ENCODE measurements around the gene LGALS7B.
"Not testable (repeated sequence)": the region's sequence is repeated elsewhere in the genome, so short reads cannot be mapped to it uniquely, and the experiment has no call there.

The LGALS7B gene

DNA sequence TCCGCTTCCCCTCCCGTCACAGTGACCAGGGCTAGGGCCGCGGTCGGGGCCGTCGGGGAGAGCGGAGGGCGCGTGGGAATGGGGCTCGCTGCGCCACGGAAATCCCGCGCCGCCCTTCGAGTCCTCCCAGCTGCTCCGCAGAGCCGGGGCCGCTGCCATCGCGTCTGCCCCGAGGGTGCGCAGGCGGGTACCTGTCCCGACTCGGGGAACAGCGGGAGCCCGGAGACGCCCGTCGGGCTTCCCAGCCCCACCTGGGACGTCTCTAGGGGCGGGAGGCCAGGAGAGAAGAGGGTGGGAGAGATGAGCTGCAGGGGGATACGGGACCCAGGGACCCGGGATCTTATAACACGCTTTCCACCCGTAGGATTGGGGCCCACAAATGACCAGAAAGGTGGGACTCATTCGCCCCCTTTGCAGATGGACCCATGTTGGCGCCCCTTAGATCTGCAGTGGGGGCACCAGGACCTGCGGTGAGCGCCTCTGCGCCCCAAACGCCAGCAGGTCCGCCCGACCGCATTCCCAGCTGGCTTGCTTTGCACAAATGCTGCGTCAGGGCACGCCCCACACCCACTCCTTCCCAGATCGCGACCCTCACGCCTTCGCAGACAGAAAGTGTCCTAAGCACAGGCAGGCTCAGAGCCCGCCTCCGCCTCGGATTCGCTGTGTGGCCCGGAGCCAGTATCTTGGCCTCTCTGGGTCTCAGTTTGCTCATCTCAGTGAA lies 18.6 kb upstream of the LGALS7B start:
- DNase-seq (ENCODE audit: low spot score): not testable (repeated sequence)

- not testable (repeated sequence) for DNase-seq (ENCODE audit: low spot score)
Observed at GRCh38 chr19:38770949-38771275, 18.1 kb upstream of the LGALS7B start.

GRCh38 chr19:38771569-38771968 lies 17.4 kb upstream of the LGALS7B start:
- not testable (repeated sequence) for DNase-seq (ENCODE audit: low spot score)

DNA sequence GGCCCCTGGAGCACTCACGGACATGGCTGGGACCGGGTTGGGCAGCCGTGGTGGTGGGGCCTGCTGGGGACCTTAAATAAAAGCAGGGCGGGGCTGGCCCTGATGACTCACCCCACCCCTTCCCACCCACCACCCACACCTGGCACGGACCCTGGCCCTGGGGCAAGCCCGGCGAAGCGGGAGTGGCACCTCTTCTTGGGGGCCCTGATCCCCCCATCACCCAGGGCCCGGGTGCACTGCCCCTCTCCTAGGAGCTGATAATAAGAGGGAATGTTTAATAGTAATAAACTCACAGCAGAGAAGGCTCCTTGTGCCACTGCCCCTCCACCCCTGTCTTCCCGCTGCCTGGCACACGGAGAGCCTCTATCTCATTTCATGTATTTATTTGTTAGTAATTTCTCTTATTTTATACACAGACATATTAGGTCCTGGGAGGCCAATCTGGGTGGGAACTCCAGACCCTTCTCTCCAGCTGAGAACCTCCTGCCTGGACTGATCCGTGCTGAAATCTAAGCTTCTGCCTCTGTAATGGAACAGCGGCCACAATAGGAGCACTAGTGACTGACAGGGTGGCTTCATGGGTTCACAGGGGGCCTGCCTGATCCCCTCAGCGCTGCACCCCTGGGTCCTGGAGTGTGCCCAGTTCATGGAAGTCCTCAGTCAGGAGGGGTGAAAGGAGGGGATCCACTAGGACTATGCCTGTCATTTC lies 15.4 kb upstream of the LGALS7B start, which contains the start of gene LGALS7:
Gene LGALS7, minus strand, starts transcription at position 49 of the 709 bp plus-strand sequence. Its CDS starts 25 bp downstream, at position 24.
- DNase-seq (ENCODE audit: low spot score): no peak

- DNase-seq (ENCODE audit: low spot score): no peak
Observed at GRCh38 chr19:38774181-38774950, 14.6 kb upstream of the LGALS7B start.

DNA sequence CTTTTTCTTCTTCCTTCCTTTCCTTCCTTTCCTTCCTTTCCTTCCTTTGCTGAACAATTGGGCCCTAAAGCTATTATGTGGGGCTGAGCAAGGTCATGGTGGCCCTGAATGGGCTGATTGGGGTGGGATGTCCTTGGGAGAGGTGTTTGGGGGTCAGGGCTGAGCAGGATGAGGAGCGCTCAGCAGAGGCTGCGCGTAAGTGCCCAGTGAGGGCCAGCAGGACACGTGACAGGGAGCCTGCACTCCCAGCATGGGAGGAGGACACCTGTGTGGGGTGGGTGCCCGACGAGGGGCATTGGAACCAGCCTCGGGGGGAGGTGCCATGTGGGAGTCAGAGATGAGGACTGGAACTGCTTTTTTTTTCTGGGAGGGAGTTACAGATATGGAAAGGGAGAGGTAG lies 10.3 kb upstream of the LGALS7B start:
- no peak for DNase-seq (ENCODE audit: low spot score)

DNA sequence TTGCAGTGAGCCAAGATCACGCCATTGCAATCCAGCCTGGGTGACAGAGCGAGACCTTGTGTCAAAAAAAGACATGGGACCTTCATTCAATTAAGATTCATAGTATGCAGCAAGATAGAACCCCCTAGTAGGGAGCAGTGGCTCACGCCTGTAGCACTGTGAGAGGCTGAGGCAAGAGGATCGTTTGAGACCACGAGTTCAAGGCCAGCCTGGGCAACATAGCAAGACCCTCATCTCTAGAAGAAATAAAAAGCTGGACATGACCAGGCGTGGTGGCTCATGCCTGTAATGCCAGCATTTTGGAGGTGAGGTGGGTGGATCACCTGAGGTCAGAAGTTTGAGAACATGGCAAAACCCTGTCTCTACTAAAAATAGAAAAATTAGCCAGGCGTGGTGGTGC lies 8.6 kb upstream of the LGALS7B start:
- DNase-seq (ENCODE audit: low spot score): no peak

- no peak for DNase-seq (ENCODE audit: low spot score)
Observed at GRCh38 chr19:38781058-38781457, 7.9 kb upstream of the LGALS7B start.

DNA sequence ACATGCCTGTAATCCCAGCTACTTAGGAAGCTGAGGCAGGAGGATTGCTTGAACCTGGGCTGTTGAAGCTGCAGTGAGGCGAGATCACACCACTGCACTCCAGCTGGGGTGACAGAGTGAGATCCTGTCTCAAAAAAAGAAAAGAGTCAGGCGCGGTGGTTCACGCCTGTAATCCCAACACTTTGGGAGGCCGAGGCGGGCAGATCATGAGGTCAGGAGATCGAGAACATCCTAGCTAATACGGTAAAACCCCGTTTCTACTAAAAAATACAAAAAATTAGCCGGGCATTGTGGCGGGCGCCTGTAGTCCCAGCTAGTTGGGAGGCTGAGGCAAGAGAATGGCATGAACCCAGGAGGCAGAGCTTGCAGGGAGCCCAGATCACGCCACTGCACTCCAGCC lies 6.8 kb upstream of the LGALS7B start:
- not testable (repeated sequence) for DNase-seq (ENCODE audit: low spot score)

DNA sequence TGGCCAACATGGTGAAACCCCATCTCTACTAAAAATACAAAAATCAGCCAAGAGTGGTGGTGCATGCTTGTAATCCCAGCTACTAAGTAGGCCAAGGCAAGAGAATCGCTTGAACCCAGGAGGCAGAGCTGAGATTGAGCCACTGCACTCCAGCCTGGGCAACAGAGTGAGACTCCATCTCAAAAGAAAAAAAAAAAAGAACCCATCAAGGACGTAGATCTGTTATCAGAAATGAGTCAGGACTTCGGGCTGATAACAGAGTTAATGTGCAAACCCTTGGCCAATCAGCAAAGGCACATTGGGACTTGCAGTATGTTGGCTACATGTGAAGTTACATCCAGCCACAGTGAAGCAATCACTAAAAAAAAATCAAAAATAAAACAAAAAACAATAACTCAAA lies 4.8 kb upstream of the LGALS7B start:
- DNase-seq (ENCODE audit: low spot score): no peak

GRCh38 chr19:38785187-38785699 lies 3.8 kb upstream of the LGALS7B start:
- DNase-seq (ENCODE audit: low spot score): no peak

GRCh38 chr19:38786061-38786460 lies 2.9 kb upstream of the LGALS7B start:
- not testable (repeated sequence) for DNase-seq (ENCODE audit: low spot score)

DNA sequence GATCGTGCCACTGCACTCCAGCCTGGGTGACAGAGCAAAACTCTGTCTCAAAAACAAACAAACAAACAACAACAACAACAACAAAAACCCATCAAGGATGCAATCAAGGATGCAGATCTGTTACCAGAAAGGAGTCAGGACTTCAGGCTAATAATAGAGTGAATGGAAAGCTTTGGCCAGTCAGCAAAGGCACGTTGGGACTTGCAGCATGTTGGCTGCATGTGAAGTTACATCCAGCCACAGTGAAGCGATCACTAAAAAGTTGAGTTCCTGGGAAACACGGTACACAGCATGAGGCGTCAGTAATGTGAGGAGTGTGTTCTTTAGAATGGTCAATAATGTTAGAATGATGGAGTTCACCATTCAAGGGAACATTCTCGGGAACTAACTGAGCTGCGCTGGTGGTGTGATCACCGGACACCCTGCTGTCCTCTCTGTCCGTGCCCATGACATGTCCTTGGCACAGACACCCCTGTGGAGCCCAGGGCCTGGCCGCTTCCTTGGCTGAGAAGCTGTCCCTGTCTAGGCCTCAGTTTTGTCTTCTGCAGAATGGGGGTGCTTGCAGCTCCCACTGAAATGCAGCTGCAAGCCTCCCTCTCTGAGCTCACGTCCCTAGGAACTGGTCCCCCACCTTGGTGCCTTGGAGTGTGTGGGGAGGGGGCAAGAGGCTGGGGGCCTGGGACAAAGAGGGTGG lies 2.3 kb upstream of the LGALS7B start:
- no peak for DNase-seq (ENCODE audit: low spot score)

- not testable (repeated sequence) for DNase-seq (ENCODE audit: low spot score)
Observed at GRCh38 chr19:38790507-38791403, 1.8 kb downstream of the LGALS7B start.

GRCh38 chr19:38791451-38792064 lies 2.6 kb downstream of the LGALS7B start:
- not testable (repeated sequence) for DNase-seq (ENCODE audit: low spot score)

DNA sequence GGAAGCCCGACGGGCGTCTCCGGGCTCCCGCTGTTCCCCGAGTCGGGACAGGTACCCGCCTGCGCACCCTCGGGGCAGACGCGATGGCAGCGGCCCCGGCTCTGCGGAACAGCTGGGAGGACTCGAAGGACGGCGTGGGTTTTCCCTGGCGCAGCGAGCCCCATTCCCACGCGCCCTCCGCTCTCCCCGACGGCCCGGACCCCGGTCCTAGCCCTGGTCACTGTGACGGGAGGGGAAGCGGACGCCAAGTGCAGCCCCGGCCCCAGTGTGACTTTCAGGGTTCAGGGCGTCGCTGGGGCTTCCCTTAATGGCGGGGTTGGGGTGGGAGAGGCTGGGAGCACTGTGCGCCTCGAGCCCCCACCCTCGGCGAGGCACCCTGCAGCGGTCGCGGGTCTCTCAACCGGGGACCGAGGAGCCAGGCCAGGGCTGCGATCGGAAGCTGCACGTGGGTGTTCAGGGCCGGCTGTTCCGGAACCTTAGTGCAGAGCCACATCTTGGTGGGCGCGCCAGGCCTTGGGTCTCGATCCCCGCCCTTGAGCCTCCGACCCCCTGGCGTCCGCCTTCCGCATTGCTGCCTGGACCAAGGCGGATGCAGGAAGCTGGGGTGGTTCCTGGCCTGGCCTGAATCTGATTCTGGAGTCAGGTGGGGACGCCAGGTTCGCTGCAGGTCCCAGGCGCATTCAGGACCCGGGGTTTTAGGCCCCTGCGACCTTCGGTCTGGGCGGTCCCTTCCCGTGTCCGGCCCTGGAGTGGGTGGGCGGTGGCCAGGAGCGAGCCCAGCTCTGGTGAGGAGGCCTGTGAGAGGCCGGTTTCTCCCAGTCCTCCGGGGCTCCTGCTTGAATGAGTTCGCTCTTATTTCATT lies 3.5 kb downstream of the LGALS7B start:
- DNase-seq (ENCODE audit: low spot score): no peak

- DNase-seq (ENCODE audit: low spot score): no peak
Observed at GRCh38 chr19:38793177-38793576, 4.2 kb downstream of the LGALS7B start.

- no peak for DNase-seq (ENCODE audit: low spot score)
Observed at GRCh38 chr19:38793671-38794070, 4.7 kb downstream of the LGALS7B start.

DNA sequence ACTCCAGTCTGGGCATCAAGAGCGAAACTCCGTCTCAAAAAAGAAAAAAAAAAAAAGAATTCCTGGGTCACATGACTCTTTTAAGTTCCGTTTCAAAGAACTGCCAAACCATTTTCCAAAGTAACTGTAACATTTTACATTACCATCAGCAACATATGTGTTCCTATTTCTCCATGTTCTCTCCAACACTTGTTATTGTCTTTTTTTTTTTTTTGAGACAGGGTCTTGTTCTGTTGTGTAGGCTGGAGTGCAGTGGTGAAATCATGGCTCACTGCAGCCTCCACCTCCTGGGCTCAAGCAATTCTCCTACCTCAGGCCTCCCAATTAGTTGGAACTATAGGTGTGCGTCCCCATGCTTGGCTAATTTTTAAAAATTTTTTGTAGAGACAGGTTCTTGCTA lies 6.5 kb downstream of the LGALS7B start:
- no peak for DNase-seq (ENCODE audit: low spot score)

GRCh38 chr19:38796154-38796553 lies 7.2 kb downstream of the LGALS7B start:
- no peak for DNase-seq (ENCODE audit: low spot score)

All from D341Med (cell line).